ENCODE measurements around the gene IDE. TPM values are rescaled to one million over a fixed set of nuclear protein-coding genes. Genes with fewer than 3 reads are reported as not detected.

Gene IDE
- total and polyA plus RNA-seq, 2 of the 13 experiments (the other 11 are each of a cell fraction or from before 2014, with no cell fraction given) = 16.1 to 52.1 TPM

- no peak for TF ChIP-seq FOXO4 (CRISPR knock-in tag; conservative IDR thresholded peaks at IDR 0.05)
- TF ChIP-seq DNMT1 (CRISPR knock-in tag; IDR thresholded peaks at IDR 0.05) = no peak
- TF ChIP-seq SMAD3 (CRISPR knock-in tag; IDR thresholded peaks at IDR 0.05) = no peak; the same call in 1 of the 2 replicates
- peak; percentile 79; the same call in 1 of the 2 replicates for TF ChIP-seq ZNF205 (CRISPR knock-in tag; IDR thresholded peaks at IDR 0.05)
- peak; percentile 77; the same call in 1 of the 2 replicates for TF ChIP-seq RXRA (CRISPR knock-in tag; IDR thresholded peaks at IDR 0.05)
- TF ChIP-seq MAFG (CRISPR knock-in tag; IDR thresholded peaks at IDR 0.05) = no peak
- no peak for TF ChIP-seq RCOR2 (CRISPR knock-in tag; IDR thresholded peaks at IDR 0.05)
- TF ChIP-seq, protein P1, sequence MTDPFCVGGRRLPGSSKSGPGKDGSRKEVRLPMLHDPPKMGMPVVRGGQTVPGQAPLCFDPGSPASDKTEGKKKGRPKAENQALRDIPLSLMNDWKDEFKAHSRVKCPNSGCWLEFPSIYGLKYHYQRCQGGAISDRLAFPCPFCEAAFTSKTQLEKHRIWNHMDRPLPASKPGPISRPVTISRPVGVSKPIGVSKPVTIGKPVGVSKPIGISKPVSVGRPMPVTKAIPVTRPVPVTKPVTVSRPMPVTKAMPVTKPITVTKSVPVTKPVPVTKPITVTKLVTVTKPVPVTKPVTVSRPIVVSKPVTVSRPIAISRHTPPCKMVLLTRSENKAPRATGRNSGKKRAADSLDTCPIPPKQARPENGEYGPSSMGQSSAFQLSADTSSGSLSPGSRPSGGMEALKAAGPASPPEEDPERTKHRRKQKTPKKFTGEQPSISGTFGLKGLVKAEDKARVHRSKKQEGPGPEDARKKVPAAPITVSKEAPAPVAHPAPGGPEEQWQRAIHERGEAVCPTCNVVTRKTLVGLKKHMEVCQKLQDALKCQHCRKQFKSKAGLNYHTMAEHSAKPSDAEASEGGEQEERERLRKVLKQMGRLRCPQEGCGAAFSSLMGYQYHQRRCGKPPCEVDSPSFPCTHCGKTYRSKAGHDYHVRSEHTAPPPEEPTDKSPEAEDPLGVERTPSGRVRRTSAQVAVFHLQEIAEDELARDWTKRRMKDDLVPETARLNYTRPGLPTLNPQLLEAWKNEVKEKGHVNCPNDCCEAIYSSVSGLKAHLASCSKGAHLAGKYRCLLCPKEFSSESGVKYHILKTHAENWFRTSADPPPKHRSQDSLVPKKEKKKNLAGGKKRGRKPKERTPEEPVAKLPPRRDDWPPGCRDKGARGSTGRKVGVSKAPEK (CRISPR knock-in tag; IDR thresholded peaks at IDR 0.05; ENCODE audit: borderline replicate concordance) = 0 out of 2 replicates have a peak, but pooled peaks have one; percentile 29
- TF ChIP-seq YY1 (IDR thresholded peaks at IDR 0.05; ENCODE audit: insufficient read depth, insufficient replicate concordance, low read depth, low read length) = peak; percentile 58
- peak; percentile 61; the same call in 1 of the 2 replicates for TF ChIP-seq ZSCAN9 (CRISPR knock-in tag; IDR thresholded peaks at IDR 0.05; ENCODE audit: borderline replicate concordance)
- no peak for TF ChIP-seq FOXP1 (IDR thresholded peaks at IDR 0.05)
- TF ChIP-seq FOXP1 (CRISPR knock-in tag; IDR thresholded peaks at IDR 0.05) = peak; percentile 26; the same call in 1 of the 2 replicates
- peak; percentile 77; the same call in 1 of the 2 replicates for TF ChIP-seq CCDC6 (CRISPR knock-in tag; IDR thresholded peaks at IDR 0.05)
- TF ChIP-seq NKX3-1 (CRISPR knock-in tag; IDR thresholded peaks at IDR 0.05) = 0 out of 2 replicates have a peak, but pooled peaks have one; percentile 53
- TF ChIP-seq, protein P2, sequence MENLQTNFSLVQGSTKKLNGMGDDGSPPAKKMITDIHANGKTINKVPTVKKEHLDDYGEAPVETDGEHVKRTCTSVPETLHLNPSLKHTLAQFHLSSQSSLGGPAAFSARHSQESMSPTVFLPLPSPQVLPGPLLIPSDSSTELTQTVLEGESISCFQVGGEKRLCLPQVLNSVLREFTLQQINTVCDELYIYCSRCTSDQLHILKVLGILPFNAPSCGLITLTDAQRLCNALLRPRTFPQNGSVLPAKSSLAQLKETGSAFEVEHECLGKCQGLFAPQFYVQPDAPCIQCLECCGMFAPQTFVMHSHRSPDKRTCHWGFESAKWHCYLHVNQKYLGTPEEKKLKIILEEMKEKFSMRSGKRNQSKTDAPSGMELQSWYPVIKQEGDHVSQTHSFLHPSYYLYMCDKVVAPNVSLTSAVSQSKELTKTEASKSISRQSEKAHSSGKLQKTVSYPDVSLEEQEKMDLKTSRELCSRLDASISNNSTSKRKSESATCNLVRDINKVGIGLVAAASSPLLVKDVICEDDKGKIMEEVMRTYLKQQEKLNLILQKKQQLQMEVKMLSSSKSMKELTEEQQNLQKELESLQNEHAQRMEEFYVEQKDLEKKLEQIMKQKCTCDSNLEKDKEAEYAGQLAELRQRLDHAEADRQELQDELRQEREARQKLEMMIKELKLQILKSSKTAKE (CRISPR knock-in tag; IDR thresholded peaks at IDR 0.05; ENCODE audit: borderline replicate concordance) = no peak; the same call in 1 of the 2 replicates
- peak; percentile 30; the same call in 1 of the 2 replicates for TF ChIP-seq ZNF12 (CRISPR knock-in tag; IDR thresholded peaks at IDR 0.05)
- TF ChIP-seq ZNF264 (CRISPR knock-in tag; IDR thresholded peaks at IDR 0.05) = peak; percentile 87
- TF ChIP-seq CHCHD3 (CRISPR knock-in tag; IDR thresholded peaks at IDR 0.05) = no peak
- no peak for TF ChIP-seq CC2D1A (CRISPR knock-in tag; IDR thresholded peaks at IDR 0.05)
- no peak for TF ChIP-seq JDP2 (CRISPR knock-in tag; IDR thresholded peaks at IDR 0.05; ENCODE audit: borderline replicate concordance)
These were observed 17.7 kb upstream of the IDE start (continued) for GRCh38 chr10:92591550-92592022.

Data from HepG2 (cell line).